ENCODE data around the gene GET4.

DNA sequence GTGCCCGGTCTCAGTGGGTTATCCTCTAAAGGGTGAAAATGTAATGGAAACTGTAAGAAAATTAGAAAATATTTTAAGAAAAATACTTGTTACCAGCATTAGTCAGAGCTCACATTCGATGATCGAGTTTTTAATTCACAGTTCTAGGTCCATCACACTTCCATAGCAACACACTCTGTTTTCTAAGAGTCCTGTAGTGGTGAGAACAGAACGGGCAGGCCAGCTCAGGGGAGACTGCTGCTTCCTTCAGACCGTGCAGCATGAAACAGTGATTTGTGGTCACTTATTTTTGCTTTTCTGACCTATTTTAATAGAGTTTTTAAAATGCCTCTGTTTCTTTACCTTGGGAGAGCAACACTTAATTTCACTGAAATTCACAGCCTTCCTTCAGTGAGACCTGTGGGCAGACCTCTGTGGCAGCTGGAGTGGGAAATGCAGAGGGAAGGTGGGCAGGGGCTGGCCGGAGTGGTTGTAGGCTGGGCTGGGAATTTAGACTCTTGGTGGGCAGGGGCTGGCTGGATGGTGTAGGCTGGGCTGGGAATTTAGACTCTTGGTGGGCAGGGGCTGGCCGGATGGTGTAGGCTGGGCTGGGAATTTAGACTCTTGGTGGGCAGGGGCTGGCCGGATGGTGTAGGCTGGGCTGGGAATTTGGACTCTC is 42.6 kb upstream of the GET4 start:
- TF ChIP-seq EZH2 (IDR thresholded peaks at IDR 0.05; ENCODE audit: insufficient read depth, poor library complexity, severe bottlenecking), result no peak
- TF ChIP-seq EZH2phosphoT487 (IDR thresholded peaks at IDR 0.05; ENCODE audit: insufficient read depth, low read depth), result no peak
